ENCODE data around the gene TMCC3.
"Not testable (repeated sequence)": the region's sequence is repeated elsewhere in the genome, so short reads cannot be mapped to it uniquely, and the experiment has no call there.

Gene TMCC3

DNA sequence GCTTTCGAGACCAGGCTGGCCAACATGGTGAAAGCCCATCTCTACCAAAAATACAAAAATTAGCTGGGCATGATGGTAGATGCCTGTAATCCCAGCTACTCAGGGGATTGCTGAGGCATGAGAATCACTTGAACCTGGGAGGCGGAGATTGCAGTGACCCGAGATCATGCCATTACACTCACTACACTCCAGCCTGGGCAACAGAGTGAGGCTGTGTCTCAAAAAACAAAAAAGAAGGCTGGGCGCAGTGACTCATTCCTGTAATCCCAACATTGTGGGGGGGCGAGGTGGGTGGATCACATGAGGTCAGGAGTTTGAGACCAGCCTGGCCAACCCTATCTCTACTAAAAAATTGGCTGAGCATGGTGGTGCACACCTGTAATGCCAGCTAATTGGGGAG lies 49.0 kb downstream of the TMCC3 start:
- DNase-seq (ENCODE audit: low read depth), result not testable (repeated sequence)

DNA sequence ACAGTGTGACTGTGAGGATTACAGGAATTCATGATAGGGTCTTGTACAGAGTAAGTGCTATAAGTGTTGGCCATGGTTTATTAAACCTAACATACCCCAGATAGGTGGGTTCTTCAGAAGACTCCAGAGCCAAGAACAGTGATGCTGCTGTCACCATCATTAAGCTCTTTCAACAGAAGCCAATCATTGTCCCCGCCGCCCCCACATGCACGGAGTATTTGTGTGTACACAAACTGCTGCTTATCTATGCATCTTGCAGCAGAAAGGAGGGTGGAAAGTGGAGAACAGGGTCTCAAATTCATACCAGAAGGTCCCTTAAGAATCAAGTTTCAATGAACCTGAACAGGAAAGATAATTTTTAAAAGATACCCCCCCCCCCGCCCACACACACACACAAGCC lies 51.2 kb downstream of the TMCC3 start:
- DNase-seq (ENCODE audit: low read depth), result no peak

DNA sequence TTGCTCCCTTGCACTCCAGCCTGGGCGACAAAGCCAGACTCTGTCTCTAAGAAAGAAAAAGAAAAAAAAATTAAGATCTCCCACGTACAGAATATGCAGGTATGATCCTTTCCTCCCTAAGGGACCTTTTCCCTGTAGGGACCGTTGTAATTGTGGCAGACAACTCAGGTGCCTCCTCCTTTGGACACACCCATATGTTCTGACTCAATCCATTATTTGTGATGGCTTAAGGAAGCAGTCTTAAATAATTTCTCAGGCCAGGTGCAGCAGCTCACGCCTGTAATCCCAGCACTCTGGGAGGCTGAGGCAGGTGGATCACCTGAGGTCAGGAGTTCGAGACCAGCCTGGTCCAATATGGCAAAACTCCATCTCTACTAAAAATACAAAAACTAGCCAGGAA lies 53.1 kb downstream of the TMCC3 start:
- no peak for DNase-seq (ENCODE audit: low read depth)

DNA sequence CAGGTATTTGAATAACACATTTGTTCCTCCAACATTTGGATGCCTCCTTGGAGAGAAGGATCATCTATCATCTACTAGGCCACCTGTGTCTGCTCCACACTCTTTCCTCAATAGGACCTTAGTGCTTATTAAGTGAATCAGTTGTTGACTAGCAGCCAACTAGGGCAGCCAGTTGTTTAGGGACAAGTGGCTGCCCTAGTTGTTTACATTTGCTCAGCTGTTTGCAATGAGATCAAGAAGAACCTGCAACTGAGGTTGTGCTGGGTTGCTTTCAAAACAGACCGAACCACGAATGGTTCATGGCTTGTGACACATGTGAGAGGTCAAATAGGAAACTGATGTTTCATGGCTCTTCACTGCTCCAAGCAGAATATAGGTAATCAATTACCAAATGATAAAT lies 53.8 kb downstream of the TMCC3 start:
- DNase-seq (ENCODE audit: low read depth), result no peak

DNA sequence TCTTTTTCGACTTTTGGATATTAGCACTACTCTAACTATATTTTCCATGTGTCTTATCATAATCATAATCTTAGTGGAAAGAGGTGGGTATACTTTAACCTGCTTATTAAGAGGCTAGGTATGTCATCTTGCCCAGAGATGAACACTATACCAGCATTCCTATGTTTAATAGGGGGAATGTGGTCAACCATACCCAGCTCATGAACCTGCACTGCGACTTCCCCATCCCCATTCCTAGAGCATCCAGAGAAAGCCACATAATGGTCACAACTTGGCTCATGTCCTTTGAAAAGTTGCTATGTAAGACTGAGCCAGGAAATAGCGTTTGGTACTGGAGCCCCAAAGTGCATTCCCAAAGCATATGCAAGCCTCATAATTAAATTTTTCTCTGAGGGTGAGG lies 55.2 kb downstream of the TMCC3 start:
- DNase-seq (ENCODE audit: low read depth), result no peak

DNA sequence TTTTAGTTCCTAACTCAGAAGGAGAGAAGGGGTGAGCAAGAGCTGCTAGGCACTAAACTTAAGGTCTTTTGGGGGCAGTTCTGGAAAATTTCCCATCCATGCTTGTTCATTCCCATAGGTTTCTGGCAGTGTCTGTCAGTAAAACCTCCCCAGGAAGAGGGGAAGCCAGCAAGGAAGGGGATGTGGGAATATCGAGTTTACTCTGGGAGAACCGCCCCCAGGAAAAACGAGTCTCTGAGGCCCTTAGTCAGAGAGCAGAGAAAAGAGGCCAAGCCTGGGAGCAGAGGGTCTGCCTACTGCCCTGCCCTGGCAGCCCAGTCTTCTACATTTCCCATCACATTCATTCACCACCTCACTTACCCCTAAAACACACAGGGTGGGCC lies 55.9 kb downstream of the TMCC3 start:
- DNase-seq (ENCODE audit: low read depth), result no peak

DNA sequence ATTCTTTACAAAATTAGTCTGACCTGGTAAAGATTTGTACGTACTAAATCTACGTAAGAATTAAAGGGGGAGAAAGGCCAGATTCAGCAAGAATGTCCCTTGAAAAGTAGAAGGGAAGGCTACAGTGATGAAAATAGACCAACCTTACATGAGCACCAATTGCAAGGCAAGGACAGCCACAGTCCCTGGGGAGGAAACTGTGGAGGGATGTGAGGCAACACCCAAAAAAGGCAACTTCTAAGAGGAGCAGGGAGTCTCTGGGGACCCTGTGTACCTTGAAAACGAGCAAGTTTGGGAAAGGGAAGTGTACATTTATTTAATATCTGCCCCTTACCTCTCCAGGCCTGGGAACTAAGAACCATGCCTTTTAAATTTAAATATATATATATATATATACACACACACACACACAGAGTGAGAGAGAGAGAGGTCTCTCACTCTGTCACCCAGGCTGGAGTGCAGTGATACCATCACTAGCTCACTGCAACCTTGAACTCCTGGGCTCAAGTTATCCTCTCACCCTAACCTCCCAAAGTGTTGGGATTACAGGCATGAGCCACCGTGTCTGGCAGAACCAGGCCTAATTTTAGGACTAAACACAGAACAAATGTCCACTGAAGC lies 56.4 kb downstream of the TMCC3 start:
- DNase-seq (ENCODE audit: low read depth), result no peak

DNA sequence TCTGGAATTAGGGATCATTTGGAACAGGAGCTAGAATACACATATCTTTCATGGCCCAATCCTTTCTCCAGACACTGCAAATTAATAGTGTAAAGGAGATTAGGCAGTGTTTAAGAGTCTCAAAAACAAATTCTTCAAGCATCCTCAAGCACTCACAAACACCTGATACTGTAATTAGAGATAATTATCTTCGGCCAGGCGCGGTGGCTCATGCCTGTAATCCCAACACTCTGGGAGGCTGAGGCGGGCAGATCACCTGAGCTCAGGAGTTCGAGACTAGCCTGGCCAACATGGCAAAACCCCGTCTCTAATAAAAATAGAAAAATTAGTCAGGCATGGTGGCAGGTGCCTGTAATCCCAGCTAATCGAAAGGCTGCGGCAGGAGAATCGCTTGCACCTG lies 57.6 kb downstream of the TMCC3 start:
- DNase-seq (ENCODE audit: low read depth), result not testable (repeated sequence)

DNA sequence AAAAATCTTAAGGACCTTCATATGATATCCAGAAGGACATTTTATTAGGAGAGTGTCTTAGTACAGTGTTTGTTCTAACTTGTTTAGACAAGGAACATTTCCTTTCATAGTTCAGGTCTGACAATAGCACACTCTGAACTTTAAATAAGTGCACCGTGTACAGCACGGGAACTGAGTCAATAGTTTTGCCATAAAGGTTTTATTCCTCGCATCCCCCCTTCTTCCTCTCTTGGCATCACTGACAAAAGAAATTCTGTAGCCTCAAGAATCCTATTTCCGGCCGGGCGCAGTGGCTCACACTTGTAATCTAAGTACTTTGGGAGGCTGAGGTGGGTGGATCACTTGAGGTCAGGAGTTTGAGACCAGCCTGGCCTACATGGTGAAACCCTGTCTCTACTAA lies 58.3 kb downstream of the TMCC3 start:
- DNase-seq (ENCODE audit: low read depth), result no peak

DNA sequence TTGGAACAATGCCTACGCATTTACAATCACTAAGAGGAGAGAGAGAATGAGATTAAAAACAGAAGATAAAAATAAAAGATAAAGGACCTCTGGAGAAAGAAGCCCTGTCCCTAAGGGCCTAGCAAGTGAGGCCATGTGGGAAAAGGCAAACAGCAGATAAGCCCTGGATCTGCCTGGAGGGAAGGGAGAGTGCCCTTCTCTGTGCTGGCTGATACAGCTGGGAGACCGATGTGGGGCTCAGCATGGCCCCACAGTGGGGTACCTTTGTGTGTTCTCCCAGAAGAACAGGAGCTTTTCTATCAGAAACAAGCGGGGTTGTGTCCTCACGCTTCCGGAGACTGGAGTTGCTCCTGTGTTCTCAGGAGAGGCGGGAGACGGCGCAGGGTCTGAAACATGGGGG lies 59.9 kb downstream of the TMCC3 start:
- DNase-seq (ENCODE audit: low read depth), result no peak

DNA sequence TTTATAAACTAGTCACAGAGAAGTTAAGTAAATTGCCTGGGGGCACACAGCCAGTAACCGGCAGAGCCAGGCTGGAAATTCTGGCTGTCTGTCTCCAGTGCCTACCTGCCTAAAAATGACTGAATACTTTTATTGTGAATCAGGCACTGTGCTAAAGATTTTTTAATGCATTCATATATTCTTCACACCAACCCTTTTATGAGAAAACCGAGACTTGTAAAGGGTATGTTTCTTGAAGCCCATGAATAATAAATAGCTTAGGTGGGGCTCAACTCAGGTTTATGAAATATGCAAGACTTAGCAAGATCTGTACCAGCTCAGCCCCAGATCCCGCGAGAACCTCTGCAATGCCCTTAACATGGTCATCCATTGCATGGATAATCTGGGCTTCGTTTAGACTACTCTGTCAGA lies 60.8 kb downstream of the TMCC3 start:
- no peak for DNase-seq (ENCODE audit: low read depth)

DNA sequence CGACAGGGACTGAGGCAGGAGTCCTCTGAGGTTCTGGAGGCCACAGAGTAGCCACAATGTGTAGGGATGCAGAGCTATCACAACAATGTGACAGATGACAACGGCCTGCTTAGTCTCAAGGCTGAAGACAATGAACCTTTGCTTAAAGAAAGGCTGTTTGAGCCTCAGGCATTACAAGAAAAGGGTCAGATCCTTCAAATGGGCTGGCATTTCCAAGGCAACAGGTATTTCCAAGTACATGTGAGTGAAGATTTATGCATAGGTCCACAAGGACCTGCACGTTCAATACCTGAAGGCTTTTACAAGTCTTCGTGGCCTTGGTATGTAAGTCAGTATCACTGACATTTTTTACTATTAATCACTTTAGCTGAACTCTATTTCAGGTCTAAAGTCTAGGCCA lies 62.0 kb downstream of the TMCC3 start:
- DNase-seq (ENCODE audit: low read depth), result no peak

DNA sequence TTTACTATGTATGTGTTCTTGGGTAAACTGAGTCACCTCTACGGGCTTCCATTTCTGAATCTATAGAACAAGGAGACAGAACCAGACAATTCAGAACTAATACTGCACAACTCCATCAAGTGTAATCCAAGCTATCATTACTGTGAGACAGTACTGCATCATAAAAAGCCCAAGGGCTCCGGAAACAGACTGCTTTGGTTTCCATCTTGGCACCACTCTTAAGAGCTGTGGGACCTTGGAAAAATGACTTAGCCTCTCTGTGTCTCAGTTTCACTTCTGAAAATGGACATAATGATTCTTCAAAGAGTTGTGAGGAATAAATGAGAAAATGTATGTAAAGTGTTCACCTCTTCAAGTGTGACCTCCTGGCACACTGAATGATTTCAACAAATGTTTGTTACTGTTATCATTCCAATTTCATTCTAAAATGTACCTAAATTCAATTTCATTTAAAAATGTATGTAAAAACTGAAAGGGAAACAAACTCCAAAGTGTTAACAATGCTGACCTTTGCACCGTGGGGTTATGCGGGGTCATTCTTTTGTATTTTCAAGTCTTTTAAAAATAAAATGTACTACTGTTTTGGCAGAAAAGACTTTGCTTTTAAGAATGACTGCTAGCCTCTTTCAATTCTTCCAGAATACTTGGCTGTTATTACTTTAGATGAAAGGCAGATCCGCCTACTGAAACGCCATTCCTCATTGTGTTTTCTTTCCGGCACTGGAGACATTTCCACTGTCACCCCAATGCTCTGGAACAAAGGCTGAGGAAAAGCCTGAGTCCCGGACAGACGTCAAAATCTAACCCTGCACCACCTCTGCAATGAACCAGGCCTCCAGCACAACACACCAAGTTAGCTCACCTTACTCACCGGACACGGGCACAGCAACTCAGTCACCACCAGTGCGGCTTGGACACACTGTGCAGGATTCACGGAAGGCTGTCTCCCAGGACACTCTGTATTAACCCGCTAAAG lies 62.8 kb downstream of the TMCC3 start:
- DNase-seq (ENCODE audit: low read depth), result no peak

DNA sequence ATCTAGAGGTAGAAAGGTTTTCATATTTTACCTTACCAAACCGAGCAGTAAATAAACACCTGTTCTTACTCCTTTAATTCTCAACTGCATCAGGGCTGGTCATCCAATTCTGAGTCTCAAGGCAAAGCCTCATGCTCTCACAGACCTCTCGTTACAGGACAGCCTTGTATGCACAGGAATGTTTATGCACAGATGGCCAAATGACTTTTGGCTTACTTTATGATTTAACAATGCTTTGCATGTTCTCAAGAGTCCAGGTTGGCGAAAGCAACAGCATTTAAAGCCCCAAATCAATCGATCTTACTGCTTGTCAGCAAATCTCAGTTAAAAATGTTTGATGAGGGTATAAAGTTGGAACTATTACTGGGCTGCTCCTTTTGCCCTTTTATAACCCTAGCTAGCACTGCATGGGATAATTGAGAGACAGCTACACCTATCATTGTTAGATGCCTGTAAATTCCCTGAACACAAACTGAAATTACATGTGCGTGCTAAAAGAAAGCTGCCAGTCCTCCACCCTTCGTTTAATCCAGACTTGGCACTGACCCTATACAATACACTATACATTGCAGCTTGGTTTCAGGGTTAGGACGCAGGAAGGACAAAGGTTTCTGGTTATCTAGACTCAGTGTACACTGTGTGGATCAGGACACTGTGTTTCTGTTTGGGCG lies 63.6 kb downstream of the TMCC3 start:
- DNase-seq (ENCODE audit: low read depth), result no peak

DNA sequence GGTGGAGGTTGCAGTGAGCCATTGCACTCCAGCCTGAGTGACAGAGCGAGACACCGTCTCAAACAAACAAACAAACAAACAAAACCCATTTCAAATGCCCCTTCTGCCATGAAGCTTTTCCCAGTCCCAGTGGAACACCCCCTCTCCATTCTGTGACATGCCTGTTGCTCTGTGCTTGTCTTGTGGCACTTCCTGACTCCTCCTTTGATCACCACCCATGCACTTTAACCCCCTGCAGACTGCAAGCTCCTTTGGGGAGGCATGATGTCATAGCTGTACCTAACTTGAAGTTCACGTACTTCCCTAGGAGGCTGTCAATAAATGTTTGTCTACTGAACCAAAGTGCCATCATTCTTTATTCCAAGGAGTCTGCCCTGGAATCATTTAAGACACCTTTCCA lies 64.7 kb downstream of the TMCC3 start:
- DNase-seq (ENCODE audit: low read depth), result no peak

DNA sequence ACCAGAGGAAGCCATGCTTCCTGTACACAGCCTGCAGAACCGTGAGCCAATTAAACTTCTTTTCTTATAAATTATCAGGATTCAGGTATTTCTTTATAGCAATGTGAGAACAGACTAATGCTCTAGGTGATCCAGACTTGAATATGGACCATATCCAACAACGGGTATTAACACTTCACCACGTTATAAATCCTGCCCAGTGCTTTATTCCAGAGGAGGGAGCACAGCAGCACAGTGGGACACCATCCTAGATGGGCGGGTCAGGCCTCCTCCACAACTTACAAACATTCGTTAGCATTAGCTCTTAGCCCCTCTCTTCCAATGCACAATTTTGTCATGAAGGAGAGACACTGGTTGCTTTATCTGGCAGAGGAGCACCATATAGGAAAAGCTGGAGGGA lies 66.0 kb downstream of the TMCC3 start:
- no peak for DNase-seq (ENCODE audit: low read depth)

DNA sequence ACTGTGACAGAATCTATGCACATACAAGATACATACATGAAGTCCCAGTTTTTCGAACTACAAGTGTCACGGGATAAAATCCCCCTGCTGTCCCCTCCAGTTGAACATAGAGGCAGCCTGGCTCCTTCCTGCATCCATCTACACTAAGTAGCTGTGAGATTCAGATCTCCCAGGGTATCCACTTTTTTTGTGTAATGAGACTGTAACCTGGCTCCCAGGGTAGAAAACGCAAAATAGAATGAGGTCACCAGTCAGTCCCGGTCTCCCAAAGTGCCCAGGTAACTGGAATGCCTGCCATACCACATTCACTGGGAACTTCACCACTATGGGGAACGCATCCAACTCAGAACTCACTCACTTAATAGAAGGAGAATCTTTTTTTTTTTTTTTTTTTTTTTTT lies 67.8 kb downstream of the TMCC3 start:
- DNase-seq (ENCODE audit: low read depth), result no peak

DNA sequence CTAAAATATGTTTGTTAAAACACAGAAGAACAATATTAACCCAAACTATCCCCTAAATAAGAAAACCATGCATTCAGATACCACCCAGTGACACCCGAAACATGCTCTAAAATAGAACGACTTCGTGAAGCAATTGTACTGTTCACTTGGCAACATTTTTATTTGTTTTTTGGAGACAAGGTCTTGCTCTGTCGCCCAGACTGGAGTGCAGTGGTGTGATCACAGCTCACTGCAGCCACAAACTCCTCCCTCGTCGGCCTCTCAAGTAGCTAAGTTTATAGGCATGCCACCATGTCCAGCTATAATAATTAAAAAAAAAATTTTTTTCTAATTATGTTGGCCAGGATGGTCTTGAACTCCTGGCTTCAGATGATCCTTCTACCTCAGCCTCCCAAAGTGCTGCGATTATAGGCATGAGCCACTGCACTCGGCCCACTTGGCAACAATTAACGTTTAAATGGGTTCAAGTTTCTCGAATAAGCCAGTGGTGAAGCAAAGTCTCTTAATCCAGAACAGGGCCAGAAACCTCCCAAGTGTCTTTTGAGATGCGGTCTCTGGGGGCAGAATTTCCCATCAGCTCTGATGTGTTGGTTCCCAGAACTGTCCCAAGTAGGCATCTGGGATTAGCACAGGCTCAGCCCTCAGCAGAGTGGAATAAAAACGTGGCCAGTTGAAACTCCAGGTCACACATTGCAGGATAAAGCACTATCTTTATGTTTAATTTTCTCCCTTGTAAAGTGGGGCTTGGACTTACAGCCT lies 74.5 kb downstream of the TMCC3 start:
- no peak for DNase-seq (ENCODE audit: low read depth)

DNA sequence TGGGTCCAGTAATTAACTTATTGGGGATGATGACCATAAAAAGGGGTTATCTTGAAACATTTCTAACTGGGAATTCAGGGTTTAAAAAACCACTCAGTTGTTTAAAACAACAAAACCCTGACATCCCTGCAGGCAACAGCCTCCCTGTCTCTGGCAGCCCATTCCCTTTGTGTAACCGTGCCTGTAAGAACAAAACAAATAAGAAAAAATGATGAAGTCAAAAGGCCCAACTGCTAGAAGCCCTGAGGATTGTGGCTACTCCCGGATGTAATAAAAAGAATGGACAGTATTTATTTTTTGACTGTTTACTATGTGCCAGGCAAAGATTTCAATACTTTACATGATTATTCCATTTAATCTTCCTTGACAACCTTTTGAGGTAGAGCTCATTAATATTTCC lies 75.3 kb downstream of the TMCC3 start:
- DNase-seq (ENCODE audit: low read depth), result no peak

DNA sequence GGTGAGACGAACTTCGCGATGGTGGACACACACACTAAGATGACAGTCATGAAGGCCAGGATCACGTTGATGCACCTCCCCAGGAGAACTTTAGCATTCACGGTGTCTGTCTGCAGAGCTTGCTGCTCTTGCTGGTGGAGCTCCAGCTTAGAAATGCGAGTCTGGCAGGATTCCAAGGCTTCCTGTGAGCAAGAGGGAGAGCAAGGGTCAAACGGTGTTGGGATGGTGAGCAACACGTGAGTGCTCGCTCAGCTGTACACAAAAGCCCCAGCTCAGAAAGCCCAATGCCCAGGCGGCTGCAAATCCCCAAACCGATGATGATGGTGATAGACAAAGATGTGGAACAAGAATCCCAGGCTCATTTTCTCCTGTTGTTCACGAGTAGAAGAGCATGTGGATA lies 78.8 kb downstream of the TMCC3 start:
- DNase-seq (ENCODE audit: low read depth), result no peak

DNA sequence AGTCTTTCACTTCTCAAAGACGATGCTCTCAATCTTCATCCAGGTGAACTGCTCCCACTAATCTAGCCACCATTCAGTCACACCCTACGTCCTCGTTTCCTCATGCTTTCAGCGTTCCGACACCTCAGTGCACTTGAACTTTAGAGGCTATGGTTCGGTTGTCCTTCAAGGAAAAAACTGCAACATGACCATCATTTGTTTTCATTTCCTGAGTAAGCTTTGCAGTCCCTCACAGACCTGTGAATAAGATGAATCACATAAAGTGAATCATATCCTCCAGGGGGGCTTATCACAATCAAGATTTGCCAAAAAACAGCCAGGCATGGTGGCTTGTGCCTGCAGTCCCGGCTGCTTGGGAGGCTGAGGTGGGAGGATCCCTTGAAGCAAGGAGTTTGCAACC lies 80.2 kb downstream of the TMCC3 start:
- no peak for DNase-seq (ENCODE audit: low read depth)

DNA sequence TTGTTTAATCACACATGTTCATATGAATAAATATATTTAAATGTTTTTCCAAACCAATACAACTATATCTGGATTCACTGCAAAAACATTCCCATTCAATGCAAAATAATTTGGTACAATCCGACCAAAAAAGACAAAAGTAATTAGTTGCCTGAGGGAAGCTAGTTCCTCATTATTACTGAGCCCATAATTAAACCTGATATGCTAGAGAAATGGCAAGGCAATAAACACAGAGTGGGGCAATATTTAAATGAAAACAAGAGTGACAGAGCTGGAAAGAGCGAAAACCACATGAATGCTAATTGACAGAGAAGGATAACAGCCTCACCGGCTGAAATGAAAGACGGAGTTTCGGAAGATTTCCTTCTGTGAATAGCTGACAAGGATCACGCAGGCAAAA lies 82.6 kb downstream of the TMCC3 start:
- DNase-seq (ENCODE audit: low read depth), result no peak
